ENCODE data around the gene AKAP13.

Gene AKAP13

DNA sequence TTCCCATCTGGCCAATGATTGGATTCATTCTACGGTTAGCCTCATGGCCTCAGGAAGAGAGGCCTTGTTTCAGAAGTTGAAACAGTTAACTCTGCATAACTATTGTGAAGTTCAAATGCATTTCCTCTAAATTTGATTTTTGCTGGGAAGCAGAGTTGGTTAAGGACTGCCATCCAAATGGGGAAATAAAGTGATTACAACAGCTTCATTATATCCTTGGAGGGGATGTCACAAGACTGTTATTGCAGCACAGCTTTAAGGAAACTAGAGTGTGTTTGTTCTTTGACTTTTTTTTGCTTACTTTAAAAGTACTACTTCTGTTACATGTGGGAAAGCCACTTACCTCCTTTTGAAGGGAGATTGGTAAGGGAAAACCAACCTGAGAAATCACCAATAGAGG lies 164.8 kb downstream of the AKAP13 start:
- peak; percentile 48 for DNase-seq

DNA sequence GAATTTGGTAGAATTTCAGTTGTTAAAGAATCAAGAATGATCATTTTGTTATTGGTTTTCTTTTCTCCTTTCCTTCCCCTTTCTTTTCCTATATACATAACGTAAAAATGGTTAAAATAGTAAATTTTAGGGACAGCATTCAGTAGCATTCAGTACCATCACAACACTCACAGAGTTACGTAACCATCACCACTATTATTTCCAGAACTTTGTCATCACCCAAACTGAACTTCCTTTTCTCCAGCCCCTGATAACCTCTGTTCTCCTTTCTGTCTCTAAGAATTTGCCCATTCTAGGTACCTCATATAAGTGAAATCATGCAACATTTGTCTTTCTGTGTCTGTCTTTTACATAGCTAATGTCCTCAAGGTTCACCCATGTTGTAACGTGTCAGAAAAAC lies 165.3 kb downstream of the AKAP13 start:
- peak; percentile 35 for DNase-seq

DNA sequence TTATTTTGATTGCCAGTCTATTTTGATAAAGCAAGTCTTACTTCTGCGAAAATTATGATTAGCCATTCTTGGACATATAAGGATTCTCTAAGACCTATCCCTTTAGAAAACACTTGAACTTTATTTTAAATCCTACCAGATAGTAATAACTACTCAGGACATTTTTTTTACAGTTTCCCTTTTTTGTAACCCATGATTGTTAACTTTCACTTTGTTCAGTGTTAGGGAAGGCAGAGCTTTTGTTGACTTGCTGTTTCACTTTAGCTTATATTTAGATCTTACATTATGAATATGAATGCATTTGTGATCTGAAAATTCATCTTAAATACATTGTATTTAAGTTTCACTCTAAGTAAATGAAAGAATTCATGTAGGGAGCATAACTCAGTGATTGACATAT lies 167.0 kb downstream of the AKAP13 start:
- DNase-seq: no peak

DNA sequence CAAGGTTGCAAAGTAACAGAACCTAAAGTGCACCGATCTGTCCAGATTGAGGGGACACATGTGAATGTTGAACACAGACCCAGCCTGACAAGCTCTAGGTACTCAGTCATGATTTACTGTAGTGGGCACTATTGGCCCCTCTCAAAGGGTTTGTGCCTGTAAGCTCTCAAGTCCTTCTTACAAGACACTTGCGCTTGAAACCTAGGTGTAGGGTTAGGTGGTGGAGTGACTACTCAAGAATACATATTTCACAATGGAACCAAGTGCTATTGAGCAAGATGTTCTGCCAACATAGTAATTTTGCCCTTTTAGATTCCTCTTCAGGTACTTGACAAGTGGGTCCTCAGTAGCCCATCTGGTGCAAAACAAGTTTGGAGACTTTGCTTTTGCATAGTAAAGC lies 169.9 kb downstream of the AKAP13 start:
- no peak for DNase-seq

DNA sequence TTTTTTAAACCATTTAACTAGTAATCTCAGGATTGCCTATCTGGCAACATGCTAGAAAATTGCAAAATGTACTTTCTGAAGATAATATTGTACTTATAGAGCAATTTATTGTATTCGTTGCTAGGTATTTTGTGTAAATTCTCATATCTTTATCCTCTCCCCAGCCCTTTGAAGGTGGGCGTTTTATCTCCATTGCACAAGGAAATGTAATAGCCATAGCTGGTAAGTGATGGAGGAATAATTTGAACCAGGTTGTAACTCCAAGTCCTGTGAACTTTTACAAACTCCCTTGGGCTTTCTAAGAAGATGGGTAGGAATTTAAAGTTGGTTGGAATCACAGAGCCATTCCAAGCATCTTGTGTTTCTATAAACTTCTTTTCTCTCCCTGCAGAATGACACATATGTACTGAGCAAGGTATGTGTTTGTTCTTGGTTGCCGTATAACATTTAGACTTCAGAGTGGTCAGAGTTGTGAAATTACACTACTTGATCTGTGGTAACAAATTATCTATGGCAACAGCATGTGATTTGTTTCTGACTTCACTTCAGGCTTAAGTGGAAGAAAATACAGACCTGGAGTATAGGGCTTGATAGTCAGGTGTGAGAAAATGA lies 170.9 kb downstream of the AKAP13 start:
- no peak for DNase-seq

DNA sequence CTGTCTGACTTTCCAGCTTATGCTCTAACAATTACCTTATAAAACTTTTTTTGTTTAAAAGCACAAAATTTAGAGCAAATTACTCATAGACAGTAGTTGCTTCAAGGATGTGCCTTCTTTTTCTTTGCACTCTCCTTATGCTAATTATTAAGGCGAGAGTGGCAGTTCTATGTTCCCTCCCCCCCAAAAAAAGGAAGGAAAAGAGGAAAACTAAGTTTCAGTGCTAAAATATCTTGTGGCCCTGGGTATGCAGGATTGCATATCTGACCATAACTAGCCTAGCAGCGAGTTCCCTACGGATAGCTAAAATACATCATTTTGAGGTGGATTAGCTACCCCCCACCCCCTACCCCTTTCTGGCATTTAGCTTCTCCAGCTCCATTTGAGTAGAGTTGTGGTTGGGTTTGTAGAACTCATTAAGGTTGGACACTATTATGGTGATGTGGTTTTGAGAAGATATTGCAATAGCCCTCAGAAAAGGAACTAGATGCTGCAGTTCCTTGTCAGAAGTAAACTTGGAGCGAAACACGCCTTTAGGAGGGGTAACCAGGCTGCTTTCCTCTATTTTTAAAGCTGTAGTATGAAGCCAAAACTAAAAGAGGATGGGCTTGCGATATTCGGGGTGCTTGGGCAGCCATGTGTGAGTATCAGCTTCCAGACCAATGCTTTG lies 174.6 kb downstream of the AKAP13 start:
- peak; percentile 66 for DNase-seq

DNA sequence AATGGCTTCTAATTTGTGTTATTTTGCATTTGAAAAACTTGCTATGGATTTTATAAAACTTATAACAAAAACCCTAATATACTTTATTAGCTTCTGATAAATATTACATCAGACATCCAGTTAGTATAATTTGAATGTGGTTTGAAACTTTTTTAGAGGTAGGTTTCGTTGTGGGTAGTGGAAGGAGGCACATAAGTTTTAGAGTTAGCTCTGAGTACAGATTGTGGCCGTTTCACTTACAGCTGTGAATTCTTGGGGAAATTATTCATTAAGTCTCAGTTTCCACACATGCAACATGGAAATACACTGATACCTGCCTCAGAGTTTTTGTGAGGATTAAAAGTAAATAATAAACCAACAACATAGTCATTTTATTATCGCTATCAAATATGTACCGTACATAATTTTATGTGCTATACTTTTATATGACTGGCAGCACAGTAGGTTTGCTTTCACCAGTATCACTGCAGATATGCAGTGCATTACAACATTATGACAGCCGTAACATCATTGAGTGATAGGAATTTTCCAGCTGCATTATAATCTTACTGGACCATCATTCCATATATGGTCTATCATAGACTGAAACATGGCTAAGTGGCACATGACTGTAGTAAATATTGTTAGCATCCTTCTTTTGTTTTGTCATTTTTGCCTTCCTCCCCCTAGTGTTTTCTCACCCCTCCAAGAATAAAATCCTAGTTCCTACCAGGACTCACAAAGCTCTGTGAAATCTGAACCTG lies 175.6 kb downstream of the AKAP13 start:
- DNase-seq: no peak

DNA sequence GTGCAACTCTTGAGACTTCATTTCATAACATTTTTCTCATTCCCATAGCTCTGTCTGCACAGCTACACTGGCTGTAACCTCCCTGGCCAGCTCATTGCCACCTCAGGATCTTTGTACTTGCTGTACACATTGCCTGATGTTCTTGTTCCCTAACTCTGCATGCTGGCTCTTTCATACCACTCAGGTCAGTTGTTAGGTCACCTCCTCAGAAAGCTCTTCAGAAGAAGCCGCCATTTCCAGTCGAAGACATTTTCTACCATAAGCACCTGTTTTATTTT lies 176.2 kb downstream of the AKAP13 start:
- DNase-seq: no peak

DNA sequence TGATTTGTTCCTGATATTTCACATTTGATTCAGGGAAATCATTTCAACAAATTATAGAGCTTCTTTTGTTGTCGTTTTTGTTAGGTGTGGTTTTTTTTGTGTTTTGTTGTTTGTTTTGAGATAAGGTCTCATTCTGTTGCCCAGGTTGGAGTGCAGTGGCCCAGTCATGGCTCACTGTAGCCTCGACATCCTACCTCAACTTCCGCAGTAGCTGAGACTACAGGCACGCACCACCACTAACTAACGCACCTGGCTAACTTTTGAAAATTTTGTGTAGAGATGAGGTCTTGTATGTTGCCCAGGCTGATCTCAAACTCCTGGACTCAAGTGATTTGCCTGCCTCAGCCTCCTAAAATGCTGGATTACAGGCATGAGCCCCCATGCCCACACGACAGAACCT lies 177.0 kb downstream of the AKAP13 start:
- DNase-seq: no peak

DNA sequence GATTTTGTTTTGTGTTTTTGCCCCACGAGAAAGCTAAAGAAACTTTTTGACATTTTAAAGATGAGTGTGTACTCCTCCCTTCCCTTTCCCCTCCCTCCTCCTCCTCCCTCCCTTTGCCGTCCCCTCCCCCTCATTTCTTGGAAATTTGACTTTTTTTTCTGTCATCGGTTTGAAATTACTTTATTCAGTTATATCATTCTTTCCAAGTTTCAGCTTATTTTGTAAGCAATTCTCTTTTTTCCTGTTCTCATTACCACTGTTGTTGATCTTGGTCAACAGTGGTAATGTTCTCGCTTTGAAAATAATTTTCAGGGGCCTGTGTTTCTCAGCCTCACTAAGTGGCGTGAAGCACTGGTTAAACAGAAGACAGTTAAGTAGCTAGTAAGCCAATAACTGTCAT lies 178.4 kb downstream of the AKAP13 start:
- no peak for DNase-seq

DNA sequence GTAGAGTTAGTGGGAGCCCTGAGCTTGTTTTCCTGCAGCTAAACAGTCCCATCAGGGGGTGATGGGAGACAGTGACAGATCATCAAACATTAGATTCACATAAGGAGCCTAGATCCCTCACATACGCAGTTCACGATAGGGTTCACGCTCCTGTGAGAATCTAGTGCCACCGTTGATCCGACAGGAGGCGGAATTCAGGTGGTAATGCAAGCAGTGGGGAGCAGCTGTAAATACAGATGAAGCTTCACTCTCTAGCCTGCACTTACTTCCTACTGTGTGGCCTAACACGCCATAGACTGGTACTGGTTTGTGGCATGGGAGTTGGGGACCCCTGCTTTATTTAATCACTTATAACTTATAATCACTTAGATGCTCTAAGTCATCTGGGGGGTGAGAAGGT lies 179.1 kb downstream of the AKAP13 start:
- no peak for DNase-seq

DNA sequence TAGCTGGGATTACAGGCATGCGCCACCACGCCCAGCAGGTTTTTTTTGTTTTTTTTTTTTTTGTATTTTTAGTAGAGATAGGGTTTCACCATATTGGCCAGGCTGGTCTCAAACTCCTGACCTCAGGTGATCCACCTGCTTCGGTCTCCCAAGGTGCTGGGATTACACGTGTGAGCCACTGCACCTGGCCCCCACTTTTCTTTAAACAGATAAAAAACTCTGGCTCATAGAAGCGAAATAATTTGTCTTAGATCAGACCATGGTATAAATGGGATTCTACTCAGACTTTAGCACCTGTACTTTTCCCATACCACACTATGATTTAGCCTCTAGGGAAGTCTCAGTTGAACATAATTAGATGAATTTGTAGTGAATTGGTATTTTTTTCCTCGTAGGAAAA lies 182.4 kb downstream of the AKAP13 start:
- no peak for DNase-seq

DNA sequence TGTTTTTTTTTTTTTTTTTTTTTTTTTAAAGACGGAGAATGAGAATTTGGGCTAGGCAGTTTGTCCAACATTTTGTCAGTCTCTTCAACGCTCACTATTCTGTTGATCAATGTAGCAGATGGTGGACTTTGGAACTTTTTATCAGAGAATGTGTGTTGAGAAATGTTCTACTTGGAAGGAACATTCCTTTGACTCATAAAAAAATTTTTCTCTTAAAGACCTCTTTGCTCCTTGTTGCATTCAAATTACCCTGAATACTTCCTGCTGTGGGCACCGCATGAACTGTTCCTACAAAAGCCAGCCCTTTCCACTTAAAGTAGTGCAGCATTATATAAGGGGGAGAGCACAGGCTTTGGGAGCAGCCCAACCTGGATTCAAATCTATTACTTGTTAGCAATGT lies 182.9 kb downstream of the AKAP13 start:
- DNase-seq: no peak

DNA sequence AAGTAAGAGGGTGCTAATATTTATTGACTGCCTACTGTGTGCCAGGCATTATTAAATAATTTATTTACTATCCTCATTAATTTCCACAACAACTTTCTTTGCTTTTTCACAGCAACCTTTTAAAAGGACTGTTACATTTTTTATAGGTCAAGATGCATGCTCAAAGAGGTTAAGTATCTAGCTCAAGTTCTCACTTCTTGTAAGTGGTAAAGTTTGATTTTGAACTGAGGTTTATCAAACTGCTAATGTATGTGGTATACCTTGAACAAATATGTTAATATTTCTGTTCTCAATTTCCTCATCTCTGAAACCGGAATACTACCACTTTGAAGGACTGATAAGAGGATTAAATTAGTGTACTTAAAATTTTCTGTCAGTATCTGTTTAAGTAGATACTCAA lies 183.3 kb downstream of the AKAP13 start:
- no peak for DNase-seq

DNA sequence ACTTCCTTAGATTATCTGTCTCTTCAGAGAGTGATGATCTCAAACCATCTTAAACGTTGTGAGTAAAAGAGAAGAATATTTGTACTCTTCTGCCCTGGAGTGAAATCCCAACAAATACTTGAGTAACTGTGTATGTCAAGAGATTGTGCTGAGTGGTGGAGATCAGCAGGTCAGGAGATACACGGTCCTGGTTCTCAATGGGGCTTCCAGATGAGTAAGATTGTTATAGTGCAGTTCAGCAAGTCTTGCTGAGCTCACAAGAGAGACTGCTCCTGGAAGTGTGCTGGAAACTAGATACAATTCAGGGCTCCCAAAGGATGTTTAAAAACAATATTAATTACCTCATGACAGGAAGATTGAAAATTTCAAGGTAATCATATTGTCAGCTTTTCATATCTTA lies 184.3 kb downstream of the AKAP13 start:
- DNase-seq: no peak

DNA sequence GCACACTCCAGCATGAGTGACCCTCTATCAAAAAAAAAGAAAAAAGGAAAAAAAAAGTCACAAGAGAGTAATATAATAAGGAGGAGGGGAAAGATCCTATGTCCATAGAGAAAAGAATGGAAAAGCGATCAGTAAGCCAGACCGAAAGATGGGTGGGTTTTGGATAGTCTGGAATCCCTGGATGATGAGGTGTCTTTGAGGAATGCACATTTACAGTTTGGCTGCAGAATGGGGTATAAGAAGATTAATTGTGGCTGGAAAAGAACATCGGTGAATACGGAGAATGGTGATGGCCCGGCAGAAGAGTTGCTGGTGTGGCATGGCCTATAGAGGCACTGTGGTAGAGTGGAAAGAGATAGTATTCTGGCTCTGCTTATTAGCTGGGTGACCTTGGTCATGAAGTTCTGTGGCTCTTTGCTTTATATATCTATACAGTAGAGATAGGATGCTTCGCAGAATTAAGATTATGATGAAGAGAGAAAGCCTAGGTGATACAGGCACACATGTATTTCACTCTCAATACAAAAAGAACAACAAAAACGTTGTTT lies 187.9 kb downstream of the AKAP13 start:
- DNase-seq: no peak

DNA sequence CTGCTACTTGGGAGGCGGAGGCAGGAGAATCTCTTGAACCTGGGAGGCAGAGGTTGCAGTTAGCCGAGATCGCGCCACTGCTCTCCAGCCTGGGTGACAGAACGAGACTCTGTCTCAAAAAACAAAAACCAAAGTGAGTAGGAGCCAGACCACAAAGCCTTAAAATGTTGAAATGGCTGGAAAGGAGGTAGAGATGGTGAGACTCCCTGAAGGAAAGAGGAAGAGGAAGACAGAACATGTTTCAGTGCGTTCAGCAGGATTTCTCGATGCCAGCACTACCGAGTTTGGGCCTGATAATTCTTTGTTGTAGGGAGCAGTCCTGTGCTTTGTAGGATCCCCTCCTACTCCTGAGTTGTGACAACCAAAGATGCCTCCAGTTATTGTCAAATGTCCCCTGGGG lies 189.9 kb downstream of the AKAP13 start:
- peak; percentile 32 for DNase-seq

DNA sequence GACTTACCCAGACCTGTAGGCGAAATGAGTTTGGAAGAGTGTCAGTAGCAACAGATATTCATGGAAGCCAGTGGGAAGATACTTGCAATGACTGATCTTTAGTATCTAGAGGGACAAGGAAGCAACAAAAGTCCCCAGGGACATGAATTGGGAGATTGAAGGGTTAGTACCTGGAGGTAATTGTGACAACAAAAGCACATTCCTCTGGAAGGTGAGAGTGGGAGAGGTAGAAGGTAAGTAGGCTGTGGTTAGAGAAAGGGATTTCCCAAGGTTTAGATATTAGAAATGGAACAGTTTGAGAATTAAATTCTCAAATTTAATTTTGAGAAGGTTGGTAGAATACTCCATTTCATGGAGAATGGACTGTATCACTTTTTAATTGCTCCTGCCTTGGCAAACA lies 191.4 kb downstream of the AKAP13 start:
- DNase-seq: no peak

DNA sequence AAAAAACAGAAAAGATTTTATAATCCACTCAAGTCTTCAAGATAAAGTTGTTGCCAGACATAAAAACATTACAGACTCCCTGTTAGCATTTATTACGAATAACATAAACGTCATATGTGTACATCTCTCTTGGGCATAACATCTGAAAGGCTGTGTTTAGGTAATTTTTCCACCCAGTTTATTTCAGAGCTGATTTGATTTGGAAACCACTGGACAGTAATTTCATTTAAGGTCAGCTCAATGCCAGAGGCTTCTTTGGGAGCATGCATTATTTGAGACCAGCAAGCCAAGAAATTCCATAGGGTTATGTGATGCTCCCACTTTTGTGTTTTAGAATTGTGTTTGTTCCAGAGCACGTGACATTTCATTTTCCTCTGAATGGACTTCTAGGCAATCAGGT lies 196.0 kb downstream of the AKAP13 start:
- no peak for DNase-seq

DNA sequence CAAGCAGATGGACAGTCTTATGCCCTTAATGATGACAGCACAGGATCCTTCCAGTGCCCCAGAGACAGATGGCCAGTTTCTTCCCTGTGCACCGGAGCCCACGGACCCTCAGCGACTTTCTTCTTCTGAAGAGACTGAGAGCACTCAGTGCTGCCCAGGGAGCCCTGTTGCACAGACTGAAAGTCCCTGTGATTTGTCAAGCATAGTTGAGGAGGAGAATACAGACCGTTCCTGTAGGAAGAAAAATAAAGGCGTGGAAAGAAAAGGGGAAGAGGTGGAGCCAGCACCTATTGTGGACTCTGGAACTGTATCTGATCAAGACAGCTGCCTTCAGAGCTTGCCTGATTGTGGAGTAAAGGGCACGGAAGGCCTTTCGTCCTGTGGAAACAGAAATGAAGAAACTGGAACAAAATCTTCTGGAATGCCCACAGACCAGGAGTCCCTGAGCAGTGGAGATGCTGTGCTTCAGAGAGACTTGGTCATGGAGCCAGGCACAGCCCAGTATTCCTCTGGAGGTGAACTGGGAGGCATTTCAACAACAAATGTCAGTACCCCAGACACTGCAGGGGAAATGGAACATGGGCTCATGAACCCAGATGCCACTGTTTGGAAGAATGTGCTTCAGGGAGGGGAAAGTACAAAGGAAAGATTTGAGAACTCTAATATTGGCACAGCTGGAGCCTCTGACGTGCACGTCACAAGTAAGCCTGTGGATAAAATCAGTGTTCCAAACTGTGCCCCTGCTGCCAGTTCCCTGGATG lies 198.7 kb downstream of the AKAP13 start:
- no peak for DNase-seq

DNA sequence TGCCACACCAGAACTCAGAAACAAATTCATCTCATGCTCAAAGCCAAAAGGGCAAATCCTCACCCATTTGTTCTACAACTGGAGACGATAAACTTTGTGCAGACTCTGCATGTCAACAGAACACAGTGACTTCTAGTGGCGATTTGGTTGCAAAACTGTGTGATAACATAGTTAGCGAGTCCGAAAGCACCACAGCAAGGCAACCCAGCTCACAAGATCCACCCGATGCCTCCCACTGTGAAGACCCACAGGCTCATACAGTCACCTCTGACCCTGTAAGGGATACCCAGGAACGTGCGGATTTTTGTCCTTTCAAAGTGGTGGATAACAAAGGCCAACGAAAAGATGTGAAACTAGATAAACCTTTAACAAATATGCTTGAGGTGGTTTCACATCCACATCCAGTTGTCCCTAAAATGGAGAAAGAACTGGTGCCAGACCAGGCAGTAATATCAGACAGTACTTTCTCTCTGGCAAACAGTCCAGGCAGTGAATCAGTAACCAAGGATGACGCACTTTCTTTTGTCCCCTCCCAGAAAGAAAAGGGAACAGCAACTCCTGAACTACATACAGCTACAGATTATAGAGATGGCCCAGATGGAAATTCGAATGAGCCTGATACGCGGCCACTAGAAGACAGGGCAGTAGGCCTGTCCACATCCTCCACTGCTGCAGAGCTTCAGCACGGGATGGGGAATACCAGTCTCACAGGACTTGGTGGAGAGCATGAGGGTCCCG lies 199.7 kb downstream of the AKAP13 start:
- DNase-seq: no peak

DNA sequence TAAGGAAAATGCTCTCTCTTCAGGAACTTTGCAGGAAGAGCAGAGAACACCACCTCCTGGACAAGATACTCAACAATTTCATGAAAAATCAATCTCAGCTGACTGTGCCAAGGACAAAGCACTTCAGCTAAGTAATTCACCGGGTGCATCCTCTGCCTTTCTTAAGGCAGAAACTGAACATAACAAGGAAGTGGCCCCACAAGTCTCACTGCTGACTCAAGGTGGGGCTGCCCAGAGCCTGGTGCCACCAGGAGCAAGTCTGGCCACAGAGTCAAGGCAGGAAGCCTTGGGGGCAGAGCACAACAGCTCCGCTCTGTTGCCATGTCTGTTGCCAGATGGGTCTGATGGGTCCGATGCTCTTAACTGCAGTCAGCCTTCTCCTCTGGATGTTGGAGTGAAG lies 200.5 kb downstream of the AKAP13 start:
- no peak for DNase-seq

DNA sequence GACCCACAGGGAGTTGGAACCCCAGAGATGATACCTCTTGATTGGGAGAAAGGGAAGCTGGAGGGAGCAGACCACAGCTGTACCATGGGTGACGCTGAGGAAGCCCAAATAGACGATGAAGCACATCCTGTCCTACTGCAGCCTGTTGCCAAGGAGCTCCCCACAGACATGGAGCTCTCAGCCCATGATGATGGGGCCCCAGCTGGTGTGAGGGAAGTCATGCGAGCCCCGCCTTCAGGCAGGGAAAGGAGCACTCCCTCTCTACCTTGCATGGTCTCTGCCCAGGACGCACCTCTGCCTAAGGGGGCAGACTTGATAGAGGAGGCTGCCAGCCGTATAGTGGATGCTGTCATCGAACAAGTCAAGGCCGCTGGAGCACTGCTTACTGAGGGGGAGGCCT lies 201.1 kb downstream of the AKAP13 start:
- DNase-seq: no peak

Measured in SIG-M5 (cell line).